ENCODE data around the gene LYL1. TPM values are rescaled to one million over a fixed set of nuclear protein-coding genes. Genes with fewer than 3 reads are reported as not detected.

The LYL1 gene
- total RNA-seq, 3 donors from 2014 or later: 1.7 to 7.6 (median 4.7) TPM

GRCh38 chr19:13104848-13105711, 2.4 kb upstream of the LYL1 start:
- H3K9me3 ChIP-seq: no peaks in the 10 kb centered on the region
- peaks cover 14% of the 10 kb centered on the region for H3K4me1 ChIP-seq (ENCODE audit: low read depth)
- H3K36me3 ChIP-seq (ENCODE audit: low read depth): no peaks in the 10 kb centered on the region
- DNase-seq (peak; percentile 26 to 75 (median 47)), ATAC-seq (peak; percentile 9)
- no peak overlapping the region for H3K4me3 ChIP-seq
- TF ChIP-seq CTCF (IDR thresholded peaks at IDR 0.05): no peak
- intact Hi-C loops (cut with DNase I, micrococcal nuclease): no loop called here

- ATAC-seq (peak; percentile 49), DNase-seq (peak; percentile 49 to 92 (median 69))
These were observed 1.7 kb upstream of the LYL1 start for GRCh38 chr19:13104360-13104847.

GRCh38 chr19:13103581-13104359, 1.1 kb upstream of the LYL1 start:
- peaks cover 24% of the 10 kb centered on the region for H3K4me1 ChIP-seq (ENCODE audit: low read depth)
- no peaks in the 10 kb centered on the region for H3K36me3 ChIP-seq (ENCODE audit: low read depth)
- H3K4me3 ChIP-seq: no peak overlapping the region
- DNase-seq (no peak), ATAC-seq (no peak)
- intact Hi-C loops (cut with DNase I, micrococcal nuclease): no loop called here
- no peak for TF ChIP-seq CTCF (IDR thresholded peaks at IDR 0.05)
- no peaks in the 10 kb centered on the region for H3K9me3 ChIP-seq

More at GRCh38 chr19:13104360-13104847, 1.7 kb upstream of the LYL1 start:
- Histone ChIP-seq H3K9me3 (no peaks in the 10 kb centered on the region), H3K4me1 (ENCODE audit: low read depth) (peaks cover 20% of the 10 kb centered on the region), H3K4me3 (no peak overlapping the region), H3K36me3 (ENCODE audit: low read depth) (no peaks in the 10 kb centered on the region)
- peak; percentile 45 for TF ChIP-seq CTCF (IDR thresholded peaks at IDR 0.05)
- intact Hi-C loops (cut with DNase I, micrococcal nuclease): no loop called here

GRCh38 chr19:13102416-13102665, 317 bp downstream of the LYL1 start:
- ATAC-seq: peak; percentile 2
- H3K9me3 ChIP-seq: no peaks in the 10 kb centered on the region
- no peak overlapping the region for H3K4me3 ChIP-seq
- no peaks in the 10 kb centered on the region for H3K36me3 ChIP-seq (ENCODE audit: low read depth)
- no peak for TF ChIP-seq CTCF (IDR thresholded peaks at IDR 0.05)
- DNase-seq: no peak
- intact Hi-C loops (cut with DNase I, micrococcal nuclease): no loop called here
- peaks cover 29% of the 10 kb centered on the region for H3K4me1 ChIP-seq (ENCODE audit: low read depth)

- Histone ChIP-seq H3K36me3 (ENCODE audit: low read depth) (no peaks in the 10 kb centered on the region), H3K4me1 (ENCODE audit: low read depth) (peaks cover 29% of the 10 kb centered on the region), H3K9me3 (no peaks in the 10 kb centered on the region), H3K4me3 (no peak overlapping the region)
- no peak for TF ChIP-seq CTCF (IDR thresholded peaks at IDR 0.05)
- ATAC-seq (no peak), DNase-seq (no peak)
- intact Hi-C loops (cut with DNase I, micrococcal nuclease): no loop called here
These were observed 855 bp downstream of the LYL1 start for GRCh38 chr19:13101590-13102415.
